IMR-90 (cell line): ENCODE measurements around the gene EIF2B4.
A peak's percentile ranks its signal among the peaks of the same experiment; 100 is the strongest.

ENCODE experiments used
- CTCF ChIP-seq: conservative IDR thresholded peaks from 2 replicates; pipeline ENCODE4 v1.5.1; 2012; ENCODE audit warnings: mild to moderate bottlenecking, low read depth, low read length, improper control_type of control experiment
- POLR2A ChIP-seq: IDR thresholded peaks from 2 replicates; pipeline ENCODE4 v1.6.1; 2012; ENCODE audit warnings: mild to moderate bottlenecking, low read depth, low read length

- peak; percentile 92 for TF ChIP-seq POLR2A
- TF ChIP-seq CTCF: no peak
These were observed 47.2 kb downstream of the EIF2B4 start, which contains the start of gene MPV17 for GRCh38 chr2:27322766-27323595.
